GM12874 (cell line): ENCODE data around the gene STK39.

ENCODE experiments used
- TF ChIP-seq, protein P1 (sequence below): IDR thresholded peaks from 2 replicates; pipeline ENCODE4 v1.5.1; 2011; ENCODE audit warnings: low read depth, mild to moderate bottlenecking, control low read depth, low read length, moderate library complexity; ENCODE audit not compliant: insufficient read depth

The STK39 gene

DNA sequence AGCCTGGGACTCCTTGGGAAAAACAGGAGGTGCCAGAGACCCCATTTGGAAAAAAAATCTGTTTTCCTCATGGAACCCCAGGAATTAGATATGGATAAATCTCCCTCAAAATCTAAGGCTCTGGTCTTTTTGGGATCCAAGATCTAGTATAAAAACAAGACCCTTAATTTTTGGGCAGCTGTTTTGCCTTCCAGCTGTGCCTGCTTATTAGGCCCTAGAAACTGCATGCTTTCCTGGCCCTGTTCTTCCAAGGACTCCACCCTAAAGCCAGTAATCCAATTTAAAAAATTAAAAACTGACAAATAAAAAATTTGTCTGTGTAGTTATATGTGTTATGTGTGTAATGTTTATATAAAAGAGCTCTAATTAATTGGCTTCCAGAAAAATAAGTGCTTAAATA lies 274.6 kb downstream of the STK39 start:
- TF ChIP-seq, protein P1, sequence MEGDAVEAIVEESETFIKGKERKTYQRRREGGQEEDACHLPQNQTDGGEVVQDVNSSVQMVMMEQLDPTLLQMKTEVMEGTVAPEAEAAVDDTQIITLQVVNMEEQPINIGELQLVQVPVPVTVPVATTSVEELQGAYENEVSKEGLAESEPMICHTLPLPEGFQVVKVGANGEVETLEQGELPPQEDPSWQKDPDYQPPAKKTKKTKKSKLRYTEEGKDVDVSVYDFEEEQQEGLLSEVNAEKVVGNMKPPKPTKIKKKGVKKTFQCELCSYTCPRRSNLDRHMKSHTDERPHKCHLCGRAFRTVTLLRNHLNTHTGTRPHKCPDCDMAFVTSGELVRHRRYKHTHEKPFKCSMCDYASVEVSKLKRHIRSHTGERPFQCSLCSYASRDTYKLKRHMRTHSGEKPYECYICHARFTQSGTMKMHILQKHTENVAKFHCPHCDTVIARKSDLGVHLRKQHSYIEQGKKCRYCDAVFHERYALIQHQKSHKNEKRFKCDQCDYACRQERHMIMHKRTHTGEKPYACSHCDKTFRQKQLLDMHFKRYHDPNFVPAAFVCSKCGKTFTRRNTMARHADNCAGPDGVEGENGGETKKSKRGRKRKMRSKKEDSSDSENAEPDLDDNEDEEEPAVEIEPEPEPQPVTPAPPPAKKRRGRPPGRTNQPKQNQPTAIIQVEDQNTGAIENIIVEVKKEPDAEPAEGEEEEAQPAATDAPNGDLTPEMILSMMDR: no peak

DNA sequence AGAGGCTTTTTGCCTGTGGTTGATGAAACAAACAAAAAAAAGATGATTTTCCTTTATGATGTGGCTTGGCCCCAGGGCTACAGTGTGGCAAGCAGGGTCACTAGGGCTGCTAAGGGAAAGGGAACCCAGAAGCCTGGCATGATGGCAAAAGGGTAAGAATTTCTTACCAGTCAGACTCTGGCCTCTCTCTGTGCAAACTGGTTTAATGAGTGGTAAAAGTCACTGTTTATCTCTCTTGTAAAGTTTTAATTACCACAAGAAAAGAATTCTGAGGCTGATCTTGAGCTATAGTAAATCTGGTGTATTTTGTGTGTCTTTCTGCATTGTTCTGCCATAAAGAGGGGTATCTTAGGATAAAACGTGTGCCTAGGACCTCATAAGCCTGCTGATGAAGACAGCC lies 275.4 kb downstream of the STK39 start:
- TF ChIP-seq, protein P1: no peak

DNA sequence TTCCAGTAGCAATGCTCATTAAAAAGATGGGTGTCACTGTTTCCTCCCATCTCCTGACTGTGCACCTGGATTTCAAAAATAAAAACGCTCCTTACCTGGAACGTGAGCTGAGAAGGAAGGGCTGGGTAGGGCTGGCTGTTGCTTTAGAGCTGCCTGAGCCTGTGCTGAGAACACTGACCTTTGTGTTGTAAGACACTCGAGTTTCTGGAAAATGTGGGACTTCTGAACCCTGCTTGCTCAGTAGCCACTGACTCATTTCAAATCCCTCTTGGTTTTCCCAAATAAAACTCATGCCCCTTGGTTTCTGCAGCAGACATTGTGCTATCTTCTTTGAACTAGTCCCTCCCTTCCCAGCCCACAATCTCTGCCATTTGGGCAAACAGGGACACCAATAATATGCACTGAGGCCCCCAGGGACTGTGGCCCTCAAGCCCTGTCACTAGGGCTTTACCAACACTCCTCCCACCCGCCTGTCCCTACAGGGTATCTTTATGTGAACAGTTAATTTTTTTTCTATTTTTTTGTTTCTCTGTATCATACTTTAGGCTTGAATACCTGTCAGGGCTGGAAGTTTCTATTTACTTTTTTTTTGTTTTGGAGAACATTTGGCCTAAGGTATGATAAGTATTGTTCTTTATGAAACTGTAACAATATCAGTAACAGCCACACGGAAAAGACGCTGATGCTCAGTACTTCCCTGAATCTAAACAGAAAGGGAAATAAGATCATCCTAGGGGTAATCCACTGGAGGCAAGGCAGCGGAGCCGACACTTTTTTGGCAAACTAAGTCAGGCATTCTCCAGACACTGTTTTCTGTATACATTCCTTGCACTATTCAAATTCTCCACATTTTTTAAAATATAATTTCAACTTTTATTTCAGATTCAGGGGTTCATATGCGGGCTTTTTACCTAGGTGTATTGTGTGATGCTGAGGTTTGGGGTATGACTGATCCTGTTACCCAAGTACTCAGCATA lies 280.2 kb downstream of the STK39 start:
- TF ChIP-seq, protein P1: no peak

DNA sequence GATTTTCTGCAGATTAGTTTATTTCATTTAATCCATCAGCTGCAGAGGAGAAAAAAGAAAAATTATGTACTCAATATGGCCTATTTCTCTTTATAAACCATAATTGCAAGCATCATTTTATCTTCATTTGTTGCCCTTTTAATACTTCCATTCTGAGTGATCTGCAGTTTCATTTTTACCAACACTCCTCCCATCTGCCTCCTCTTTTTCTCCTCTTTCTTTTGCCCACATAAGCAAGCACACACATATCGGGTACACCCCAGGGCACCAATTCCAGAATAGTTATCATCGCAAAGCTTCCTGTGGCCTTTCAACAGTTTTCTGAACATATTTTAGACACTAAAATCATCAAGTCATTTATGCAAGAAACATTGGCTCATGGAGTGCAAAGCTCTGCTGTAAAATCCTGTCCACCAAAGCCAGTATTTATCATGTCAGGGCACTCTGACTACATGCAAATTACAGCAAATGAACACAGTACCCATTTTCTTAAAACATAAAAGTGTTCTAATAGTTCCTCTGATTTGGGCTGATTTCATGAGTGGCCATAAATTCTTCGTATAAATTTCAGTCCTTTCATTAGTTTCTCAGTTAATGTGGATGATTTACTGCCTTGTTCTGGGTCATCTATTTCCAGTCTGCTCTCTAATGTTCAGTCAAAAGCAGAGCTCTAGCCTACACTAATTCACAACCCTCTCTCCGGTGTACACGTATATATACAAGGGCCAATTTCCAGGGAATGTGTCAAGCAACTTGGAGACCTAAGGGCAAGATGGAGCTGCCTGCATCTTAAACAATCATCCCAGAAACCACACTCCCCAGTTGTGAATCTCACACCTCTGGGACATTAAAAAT lies 281.3 kb downstream of the STK39 start:
- TF ChIP-seq, protein P1: no peak

DNA sequence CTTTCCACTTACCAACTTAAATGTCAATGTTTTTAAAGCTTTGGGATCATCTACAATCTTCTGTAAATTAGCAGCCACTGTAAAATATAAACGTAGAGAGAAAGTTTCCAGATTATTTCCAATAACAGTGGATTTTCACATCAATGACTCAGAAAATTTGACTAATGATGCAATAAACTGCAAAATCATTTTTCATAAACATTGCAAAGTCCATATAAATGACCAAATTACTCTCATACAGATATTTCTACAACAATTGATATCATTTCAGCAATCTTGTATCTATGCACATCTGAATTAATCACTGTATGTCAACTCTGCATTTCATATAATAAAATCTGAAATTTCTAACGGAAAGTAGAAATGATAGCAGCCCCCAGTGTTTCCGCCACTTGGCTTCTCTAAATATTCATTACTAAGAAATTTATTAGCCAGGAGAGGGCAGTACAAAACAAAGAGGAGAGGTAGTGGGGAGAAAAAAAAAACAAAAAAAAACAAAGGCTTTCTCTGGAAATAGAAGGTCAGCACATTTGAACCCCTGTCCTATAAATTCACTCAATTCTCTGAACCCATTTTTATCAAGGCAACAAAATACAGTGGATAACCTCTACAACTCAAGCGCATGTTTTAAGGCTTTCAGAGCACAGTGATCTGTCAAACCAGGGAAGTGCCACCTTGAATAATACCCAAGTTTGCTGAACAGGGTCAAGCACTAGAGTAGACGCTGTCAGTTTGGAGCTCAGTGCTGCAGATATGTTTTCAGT lies 282.6 kb downstream of the STK39 start:
- TF ChIP-seq, protein P1: no peak

DNA sequence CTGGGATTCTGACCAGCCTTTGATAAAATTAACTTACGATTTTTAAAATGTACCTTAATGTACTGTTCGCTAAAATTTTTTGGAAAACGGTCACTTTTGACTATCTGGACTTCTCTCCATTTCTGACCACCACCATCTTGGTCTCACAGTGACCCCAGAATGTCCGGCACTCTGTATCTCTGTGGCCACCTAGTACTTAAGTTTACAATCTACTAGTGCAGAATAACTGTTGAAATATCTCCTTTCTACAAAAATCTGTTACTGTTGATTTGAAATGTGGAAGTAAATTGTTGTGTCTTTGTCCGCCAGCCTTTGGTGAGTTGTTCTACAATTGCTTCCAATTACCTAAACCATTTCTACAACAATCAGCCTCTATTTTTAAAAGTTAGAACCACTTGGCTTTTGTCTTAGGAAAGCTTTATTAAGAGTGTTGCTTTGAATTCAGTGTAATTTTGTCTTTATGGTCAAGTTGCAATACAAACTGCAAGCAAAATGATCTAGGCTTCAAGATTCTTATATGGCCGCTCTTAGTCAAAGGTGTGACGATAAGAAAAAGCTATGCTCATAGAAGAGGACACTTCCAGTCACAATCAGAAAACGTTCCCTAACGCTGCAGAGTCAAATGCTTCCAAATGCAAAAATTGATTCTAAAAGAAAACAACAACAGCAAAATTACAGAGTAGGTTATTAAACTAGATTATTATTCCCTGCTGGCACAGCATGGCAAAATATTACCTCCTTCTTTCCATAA lies 283.3 kb downstream of the STK39 start:
- TF ChIP-seq, protein P1: no peak
